HCT116 (cell line): Measurements from ENCODE around the gene POMT2.

Experiments used
- EZH2 ChIP-seq: fragments of 200-600 bp; sonication (generic); IDR thresholded peaks from 2 replicates; pipeline ENCODE4 v1.6.1; 2017; ENCODE audit warnings: antibody characterized with exemption, mixed run types
- EZH2phosphoT487 ChIP-seq: fragments of 200-600 bp; IDR thresholded peaks from 2 replicates; pipeline ENCODE4 v1.6.1; 2018; ENCODE audit warnings: antibody characterized with exemption, borderline replicate concordance
- POLR2A ChIP-seq: IDR thresholded peaks from 2 replicates; pipeline ENCODE4 v1.7.0; 2011; ENCODE audit warnings: borderline replicate concordance; ENCODE audit not compliant: insufficient read depth, insufficient read length; ENCODE audit errors: extremely low read depth
- TF ChIP-seq, protein P1 (sequence below): IDR thresholded peaks from 2 replicates; pipeline ENCODE4 v1.6.1; 2012

DNA sequence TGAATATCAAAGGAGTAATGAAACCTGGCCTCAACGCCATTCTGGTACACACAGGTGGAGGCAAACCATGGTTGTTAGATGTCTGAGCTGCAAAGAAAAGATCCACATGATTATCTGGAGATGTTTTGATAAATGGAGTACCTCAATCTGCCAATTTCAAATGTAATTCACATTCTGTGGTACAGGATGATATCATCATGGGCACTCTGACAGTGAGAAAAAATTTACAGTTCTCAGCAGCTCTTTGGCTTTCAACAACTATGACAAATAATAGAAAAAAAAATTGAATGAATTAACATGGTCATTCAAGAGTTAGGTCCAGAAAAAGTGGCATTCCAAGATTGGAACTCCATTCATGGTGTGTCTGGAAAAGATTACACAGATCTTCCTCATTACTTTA, 38.9 kb upstream of the POMT2 start:
- TF ChIP-seq EZH2 (no peak), POLR2A (no peak), EZH2phosphoT487 (no peak)
- TF ChIP-seq, protein P1, sequence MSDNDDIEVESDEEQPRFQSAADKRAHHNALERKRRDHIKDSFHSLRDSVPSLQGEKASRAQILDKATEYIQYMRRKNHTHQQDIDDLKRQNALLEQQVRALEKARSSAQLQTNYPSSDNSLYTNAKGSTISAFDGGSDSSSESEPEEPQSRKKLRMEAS, result no peak
